Measurements from ENCODE around the gene LILRA6.
"Not testable (repeated sequence)": the region's sequence is repeated elsewhere in the genome, so short reads cannot be mapped to it uniquely, and the experiment has no call there.

The LILRA6 gene

DNA sequence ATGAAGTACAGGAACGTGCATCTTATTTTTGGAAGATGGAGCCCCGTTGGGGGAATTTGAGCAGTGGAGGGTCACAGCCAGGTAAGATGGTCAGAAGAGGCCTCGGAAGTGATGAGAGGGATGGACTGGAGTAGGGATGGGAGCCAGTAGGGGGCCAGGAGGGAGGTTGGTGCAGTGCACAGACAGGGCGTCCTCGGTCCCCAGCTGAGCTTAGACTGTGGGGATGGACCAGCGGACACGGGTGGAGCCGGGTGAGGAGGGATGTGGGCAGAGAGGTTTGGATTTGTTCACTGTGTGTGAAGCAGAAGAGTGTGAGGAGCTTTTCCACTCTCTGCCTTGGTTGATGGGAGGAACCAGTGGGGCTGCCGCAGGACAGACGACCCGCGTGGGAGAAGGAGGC is 31.4 kb downstream of the LILRA6 start:
- DNase-seq (ENCODE audit: insufficient read length, low spot score) = no peak
- FAIRE-seq = no peak
- no peak for TF ChIP-seq POLR2A (IDR thresholded peaks at IDR 0.05; ENCODE audit: low read depth, low read length)

DNA sequence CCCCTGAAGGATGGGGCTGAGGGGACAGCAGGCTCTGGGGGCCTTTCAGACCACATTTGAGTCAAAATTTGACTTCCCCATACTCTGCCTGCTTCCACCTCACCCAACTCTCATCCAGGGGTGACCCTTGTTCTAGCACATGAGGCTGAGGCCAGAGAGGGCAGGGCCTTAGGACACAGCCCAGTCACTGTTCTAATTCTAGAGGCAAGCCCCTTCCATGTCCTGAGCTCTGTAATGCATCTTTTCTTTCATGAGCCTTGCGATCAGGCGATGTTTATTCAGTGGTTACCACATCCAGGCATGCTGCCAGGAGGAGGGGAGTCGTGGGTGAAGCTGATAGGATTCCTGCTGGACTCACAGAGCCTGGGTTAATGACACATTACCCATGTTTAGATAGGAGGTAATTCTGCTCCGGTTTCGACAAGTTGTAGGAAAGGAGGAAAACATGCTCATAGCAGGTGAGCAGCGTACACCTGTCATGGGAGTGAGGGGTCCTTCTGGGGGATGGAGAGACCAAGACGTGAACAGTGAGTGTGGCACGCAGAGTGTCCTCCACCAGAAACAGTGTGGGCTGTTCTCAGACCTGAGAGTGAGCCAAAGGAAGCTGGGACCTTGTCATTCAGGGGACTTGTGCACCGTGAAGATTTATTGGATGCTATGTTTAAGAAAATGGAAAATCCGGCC is 32.6 kb downstream of the LILRA6 start:
- FAIRE-seq (peak; percentile 73), DNase-seq (ENCODE audit: insufficient read length, low spot score) (peak; percentile 98)
- TF ChIP-seq POLR2A (IDR thresholded peaks at IDR 0.05; ENCODE audit: low read depth, low read length) = no peak

DNA sequence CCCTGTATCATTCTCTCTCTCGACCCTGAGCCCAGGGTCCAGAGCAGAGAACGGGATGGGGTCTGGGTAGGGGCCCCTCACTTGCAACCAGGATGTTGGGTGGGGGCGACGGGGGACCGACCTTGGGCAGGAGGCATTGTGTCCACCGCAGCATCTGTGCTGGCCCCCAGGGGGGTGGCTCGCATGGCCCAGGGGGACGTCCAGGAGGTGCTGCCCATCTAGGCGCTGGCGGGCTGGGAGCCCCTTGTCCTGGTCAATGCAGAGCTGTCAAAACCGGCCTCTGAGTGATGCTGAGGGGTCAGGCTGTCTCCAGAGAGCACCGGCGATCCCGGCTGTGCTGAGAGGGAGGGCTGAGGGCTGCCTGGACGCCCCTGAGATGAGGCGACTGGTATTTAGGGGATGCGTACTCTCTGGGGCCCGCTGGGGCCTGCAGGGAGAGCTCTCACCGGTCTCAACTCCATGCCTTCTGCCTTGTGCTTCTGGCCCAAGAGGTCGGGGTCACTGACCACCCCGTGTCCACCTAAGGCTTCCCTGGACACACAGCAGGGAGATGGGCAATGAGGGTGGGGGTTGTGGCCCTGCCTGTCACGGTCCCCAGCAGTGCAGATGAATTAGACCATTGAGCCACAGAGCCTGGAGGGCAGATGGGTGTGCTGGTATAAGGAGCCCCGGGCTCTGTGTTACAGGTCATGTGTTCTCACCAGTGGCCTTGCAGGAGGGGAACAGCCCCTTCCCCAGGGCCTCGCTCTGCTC is 33.4 kb downstream of the LILRA6 start:
- peak; percentile 17; the same call in 1 of the 2 replicates for TF ChIP-seq POLR2A (IDR thresholded peaks at IDR 0.05; ENCODE audit: low read depth, low read length)
- no peak for FAIRE-seq
- peak; percentile 53 for DNase-seq (ENCODE audit: insufficient read length, low spot score)

DNA sequence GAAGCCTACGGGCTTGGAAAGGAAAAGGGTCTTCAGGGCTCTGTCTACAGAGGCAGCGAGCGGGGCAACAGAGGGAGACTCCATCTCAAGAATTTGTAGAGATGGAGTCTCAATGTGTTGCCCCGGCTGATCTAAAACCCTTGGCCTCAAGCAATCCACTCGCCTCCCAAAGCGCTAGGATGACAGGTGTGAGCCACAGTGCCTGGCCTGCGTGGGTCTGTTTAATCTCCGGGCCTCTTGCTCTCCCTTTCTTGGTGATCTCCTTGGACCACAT is 33.9 kb downstream of the LILRA6 start:
- FAIRE-seq = no peak
- DNase-seq (ENCODE audit: insufficient read length, low spot score) = no peak
- no peak for TF ChIP-seq POLR2A (IDR thresholded peaks at IDR 0.05; ENCODE audit: low read depth, low read length)

DNA sequence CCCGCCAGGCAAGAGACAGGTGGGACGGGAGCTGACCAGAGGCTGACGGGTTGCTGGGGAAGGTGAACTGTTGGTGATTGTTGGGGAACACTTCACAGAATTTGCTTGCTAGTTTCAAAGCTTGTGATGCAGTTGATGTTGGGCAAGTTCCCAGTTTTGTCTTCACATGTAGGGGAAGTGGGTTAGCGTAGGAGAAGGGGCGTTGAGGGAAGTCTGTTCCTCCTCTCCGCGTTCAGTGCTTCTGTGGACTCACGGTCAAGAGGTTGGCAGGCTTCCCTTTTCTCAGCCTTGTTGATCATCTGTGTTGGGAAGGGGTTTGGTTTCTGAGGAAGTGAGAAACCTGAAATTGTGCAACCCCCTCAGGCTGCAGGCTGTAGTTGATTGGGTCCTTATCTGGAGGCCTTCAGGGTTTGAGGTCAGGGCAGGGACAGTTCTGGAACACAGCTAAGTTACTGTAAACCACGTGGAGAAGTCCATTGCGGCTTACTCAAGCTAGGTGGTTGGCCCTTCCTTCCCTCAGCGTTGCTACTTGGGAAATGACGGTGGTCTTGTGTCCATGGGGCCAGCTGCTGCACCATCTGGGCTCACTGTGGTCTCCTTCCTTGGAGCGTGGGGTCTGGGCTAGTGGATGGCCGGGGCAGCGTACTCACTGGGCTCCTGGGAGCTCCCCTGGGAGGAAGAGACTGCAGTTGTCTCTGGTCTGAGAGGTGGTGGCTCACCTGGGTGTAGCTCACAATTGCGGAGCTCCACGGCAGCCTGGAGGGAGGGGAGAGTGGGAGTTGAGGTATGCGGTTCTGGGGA is 34.4 kb downstream of the LILRA6 start:
- no peak for DNase-seq (ENCODE audit: insufficient read length, low spot score)
- FAIRE-seq = no peak
- no peak for TF ChIP-seq POLR2A (IDR thresholded peaks at IDR 0.05; ENCODE audit: low read depth, low read length)

DNA sequence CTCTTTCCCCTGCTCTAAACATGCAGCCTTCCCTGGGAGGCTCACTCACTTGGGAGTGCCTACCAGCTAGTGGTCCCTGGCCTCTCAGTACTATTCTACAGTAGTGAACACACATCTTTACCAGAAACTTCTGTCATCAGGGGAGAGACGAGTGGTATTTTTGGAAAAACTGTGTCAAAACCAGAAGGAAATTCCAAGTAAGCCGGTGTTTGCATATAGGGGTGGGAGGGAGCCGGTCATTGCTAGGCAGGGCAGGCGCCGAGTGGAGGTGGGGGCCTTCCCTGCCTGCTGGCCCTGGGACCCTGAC is 35.0 kb downstream of the LILRA6 start:
- TF ChIP-seq POLR2A (IDR thresholded peaks at IDR 0.05; ENCODE audit: low read depth, low read length) = no peak
- DNase-seq (ENCODE audit: insufficient read length, low spot score) (no peak), FAIRE-seq (no peak)

DNA sequence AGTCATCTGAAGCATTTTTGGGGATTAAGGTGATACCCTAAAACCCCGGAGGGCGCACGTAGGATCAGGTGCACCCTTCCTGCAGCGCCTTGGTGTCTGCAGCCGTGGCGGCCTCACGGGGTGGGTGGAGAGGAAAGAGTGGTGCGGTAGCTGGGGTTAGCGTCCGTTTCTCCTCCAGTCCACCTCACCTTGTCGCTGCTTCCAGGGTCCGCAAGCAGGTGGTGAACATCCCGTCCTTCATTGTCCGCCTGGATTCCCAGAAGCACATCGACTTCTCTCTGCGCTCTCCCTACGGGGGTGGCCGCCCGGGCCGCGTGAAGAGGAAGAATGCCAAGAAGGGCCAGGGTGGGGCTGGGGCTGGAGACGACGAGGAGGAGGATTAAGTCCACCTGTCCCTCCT is 35.4 kb downstream of the LILRA6 start:
- FAIRE-seq; DNase-seq (ENCODE audit: insufficient read length, low spot score): not testable (repeated sequence)

DNA sequence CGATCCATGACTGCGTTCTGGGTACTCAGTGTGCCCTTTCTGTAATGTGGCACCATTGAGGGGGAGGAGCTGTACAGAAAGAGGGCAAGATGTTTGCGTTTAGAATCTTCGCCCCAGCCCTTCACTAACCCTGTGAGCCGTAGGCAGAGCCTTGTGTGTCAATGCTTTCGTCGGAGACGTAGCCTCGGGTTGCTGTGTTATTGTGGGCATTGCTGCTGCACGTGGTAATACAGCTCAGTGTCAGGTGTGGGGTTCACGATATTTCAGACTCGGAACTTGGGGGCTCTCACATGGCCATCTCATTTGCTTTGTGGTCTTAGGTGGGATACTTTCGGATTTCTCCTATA is 35.8 kb downstream of the LILRA6 start:
- DNase-seq (ENCODE audit: insufficient read length, low spot score) (no peak), FAIRE-seq (no peak)
- no peak for TF ChIP-seq POLR2A (IDR thresholded peaks at IDR 0.05; ENCODE audit: low read depth, low read length)

DNA sequence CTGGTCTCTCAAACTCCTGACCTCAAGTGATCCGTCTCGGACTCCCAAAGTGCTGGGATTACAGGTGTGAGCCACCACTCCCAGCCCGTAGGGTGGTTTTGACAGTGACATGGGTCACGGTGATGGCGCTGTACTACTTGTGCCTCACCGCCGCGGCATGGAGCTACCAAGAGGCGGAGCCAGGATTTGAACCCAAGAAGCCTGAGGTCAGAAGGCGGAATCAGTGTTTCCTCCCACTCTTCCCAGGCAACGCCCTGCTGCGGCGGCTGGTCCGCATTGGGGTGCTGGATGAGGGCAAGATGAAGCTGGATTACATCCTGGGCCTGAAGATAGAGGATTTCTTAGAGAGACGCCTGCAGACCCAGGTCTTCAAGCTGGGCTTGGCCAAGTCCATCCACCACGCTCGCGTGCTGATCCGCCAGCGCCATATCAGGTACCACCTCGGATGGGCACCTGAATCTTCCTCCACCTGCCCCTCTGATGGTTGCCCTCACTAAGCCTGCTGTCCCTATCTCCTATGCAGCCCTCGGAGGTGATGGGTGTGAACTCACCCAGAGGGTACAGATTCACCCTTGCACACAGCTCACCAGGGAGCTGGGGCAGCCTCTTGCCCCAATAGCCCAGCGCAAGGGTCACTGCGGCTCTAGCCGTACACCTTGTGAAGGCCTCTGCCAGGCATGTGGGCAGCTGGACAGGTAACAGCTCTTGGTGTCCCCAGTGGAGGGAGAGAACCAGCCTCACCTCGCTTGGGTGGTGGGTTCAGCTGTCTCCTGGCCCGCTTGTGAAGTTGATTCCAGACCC is 36.4 kb downstream of the LILRA6 start:
- FAIRE-seq = no peak
- no peak for TF ChIP-seq POLR2A (IDR thresholded peaks at IDR 0.05; ENCODE audit: low read depth, low read length)
- DNase-seq (ENCODE audit: insufficient read length, low spot score) = no peak

DNA sequence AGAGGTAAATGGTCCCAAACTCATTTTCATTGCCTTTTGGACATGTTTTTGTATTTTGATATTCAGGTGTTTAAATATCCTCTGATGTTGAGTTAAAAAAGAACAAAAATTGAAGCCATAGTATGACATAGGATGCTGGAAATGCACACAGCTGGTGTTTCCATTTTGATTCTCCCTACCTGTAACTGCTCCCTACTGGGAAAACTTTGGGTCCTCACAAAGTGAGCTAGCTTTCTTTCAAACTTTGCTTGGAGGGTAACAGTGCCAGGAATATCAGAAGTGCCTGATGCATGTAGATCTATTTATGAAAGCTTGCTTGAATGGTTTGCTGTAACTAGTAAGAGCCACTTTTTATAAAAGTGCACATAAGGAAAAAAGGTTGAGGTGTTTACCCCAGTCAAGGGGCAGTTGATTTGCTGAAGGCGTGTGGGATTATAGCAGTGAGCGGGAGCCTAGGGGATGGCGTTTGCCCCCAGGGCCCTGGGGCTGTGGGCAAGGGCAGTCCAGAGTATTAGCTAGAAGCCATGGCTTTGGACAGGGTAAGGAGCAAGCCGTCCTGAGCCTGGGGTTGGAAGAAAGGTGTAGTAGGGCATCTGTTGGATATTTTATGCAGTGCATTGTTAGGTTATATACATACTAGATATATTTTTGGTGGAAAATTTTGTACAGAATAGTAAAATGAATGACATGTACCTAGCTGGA is 37.7 kb downstream of the LILRA6 start:
- TF ChIP-seq POLR2A (IDR thresholded peaks at IDR 0.05; ENCODE audit: low read depth, low read length) = no peak
- DNase-seq (ENCODE audit: insufficient read length, low spot score) = no peak
- no peak for FAIRE-seq

DNA sequence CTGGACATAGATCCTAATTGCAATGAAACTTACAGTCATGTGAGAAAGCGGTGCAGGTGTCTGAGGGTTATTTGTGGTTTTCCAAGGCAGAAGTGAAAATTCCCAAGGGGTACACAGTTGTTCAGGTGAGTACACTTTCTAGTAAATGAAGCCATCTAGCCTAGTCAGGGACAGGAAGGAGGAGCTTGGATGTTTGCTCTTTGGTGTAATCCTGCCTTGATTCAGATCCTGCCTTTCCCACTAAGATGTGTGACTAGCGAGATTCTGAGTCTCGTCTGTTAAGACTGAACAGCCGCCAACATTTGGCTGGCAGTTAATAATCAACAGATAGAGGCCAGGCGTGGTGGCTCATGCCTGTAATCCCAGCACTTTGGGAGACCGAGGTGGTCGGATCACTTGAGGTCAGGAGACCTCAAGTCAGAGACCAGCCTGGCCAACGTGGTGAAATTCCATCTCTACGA is 39.4 kb downstream of the LILRA6 start:
- no peak for FAIRE-seq
- DNase-seq (ENCODE audit: insufficient read length, low spot score) = no peak
- no peak for TF ChIP-seq POLR2A (IDR thresholded peaks at IDR 0.05; ENCODE audit: low read depth, low read length)

DNA sequence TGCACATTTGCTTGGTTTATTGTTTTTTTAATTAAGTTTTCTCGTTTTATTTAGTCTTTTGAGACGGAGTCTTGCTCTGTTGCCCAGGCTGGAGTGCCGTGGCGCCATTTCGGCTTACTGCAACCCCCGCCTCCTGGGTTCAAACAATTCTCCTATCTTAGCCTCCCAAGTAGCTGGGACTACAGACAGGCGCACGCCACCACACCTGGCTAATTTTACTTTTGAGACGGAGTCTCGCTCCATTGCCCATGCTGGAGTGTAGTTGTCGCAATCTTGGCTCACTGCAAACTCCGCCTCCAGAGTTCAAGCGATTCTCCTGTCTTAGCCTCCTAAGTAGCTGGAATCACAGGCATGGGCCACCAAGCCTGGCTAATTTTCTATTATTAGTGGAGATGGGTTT is 40.6 kb downstream of the LILRA6 start:
- FAIRE-seq (no peak), DNase-seq (ENCODE audit: insufficient read length, low spot score) (no peak)
- no peak for TF ChIP-seq POLR2A (IDR thresholded peaks at IDR 0.05; ENCODE audit: low read depth, low read length)

DNA sequence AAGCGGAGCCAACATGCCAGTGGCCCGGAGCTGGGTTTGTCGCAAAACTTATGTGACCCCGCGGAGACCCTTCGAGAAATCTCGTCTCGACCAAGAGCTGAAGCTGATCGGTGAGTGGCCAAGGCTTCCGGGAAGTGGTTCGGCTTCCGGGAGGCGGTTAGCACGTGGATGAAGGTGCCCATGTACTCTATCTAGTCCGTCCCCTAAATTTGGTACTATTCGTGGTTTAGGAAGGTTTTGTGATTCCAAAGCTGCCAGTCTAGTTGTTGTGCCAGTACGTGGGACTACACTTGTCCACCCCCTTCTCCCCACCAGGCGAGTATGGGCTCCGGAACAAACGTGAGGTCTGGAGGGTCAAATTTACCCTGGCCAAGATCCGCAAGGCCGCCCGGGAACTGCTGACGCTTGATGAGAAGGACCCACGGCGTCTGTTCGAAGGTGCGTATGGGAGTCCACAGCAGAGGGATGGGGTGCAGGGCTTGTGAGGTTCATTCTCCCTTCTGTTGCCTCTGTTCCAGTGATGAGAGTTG is 41.4 kb downstream of the LILRA6 start:
- DNase-seq (ENCODE audit: insufficient read length, low spot score) (no peak), FAIRE-seq (no peak)
- no peak for TF ChIP-seq POLR2A (IDR thresholded peaks at IDR 0.05; ENCODE audit: low read depth, low read length)
